WTC11 (cell line): Measurements from ENCODE around the gene CLNK.

Experiments
- CTCF ChIP-seq: fragments of 200-600 bp; IDR thresholded peaks from 2 replicates; pipeline ENCODE4 v1.8.0; 2022; ENCODE audit warnings: antibody characterized with exemption
- GABPB1 ChIP-seq: sonication (generic); formaldehyde crosslinking; IDR thresholded peaks from 2 replicates; pipeline ENCODE4 v1.8.1; 2023; ENCODE audit warnings: mild to moderate bottlenecking, missing genetic modification reagents
- MAX ChIP-seq: sonication (generic); formaldehyde crosslinking; IDR thresholded peaks from 2 replicates; pipeline ENCODE4 v1.8.0; 2022; ENCODE audit warnings: mild to moderate bottlenecking, missing genetic modification reagents
- ZNF423 ChIP-seq: fragments of 250-450 bp; sonication (Bioruptor Pico); IDR thresholded peaks from 2 replicates; pipeline ENCODE4 v2.1.2; 2022; ENCODE audit warnings: mild to moderate bottlenecking, moderate library complexity

GRCh38 chr4:10496200-10496599, 188.4 kb downstream of the CLNK start:
- TF ChIP-seq CTCF (no peak), GABPB1 (no peak), MAX (CRISPR knock-in tag) (no peak), ZNF423 (no peak)
